ENCODE data around the gene MCU. TPM values are rescaled to one million over a fixed set of nuclear protein-coding genes. Genes with fewer than 3 reads are reported as not detected.

MCU gene
- total and polyA plus RNA-seq, 2 of the 4 experiments (the other 2 are of a cell fraction): 36.2 to 36.7 TPM

- dilution Hi-C loops (cut with HindIII; ENCODE audit: low sequenced_read_pairs, unreplicated experiment) (no loop called here), intact Hi-C loops (cut with micrococcal nuclease) (no loop called here), in situ Hi-C loops (cut with MboI; ENCODE audit: low sequenced_read_pairs) (no loop called here)
- no peak overlapping the region for H4K5ac ChIP-seq (ENCODE audit: low read depth, low read length)
- H2BK120ac ChIP-seq (ENCODE audit: low read depth, low read length): no peak overlapping the region
- H3K79me1 ChIP-seq (ENCODE audit: low read depth in 1 of 2, low read length in 2 of 2): no peaks in the 10 kb centered on the region
- WGBS, 2 experiments (ENCODE audit: extremely low coverage in 2 of 2, insufficient read length in 1 of 2): no CpG with 5 or more reads among the region's 3 CpGs
- H3K18ac ChIP-seq (ENCODE audit: low read depth, low read length): no peak overlapping the region
- no peak overlapping the region for H2AK9ac ChIP-seq (replicated peaks; ENCODE audit: low read depth, low read length, poor library complexity)
- H3K23ac ChIP-seq (ENCODE audit: low read depth, low read length): no peak overlapping the region
- H2BK5ac ChIP-seq (ENCODE audit: low read depth, low read length, poor library complexity, severe bottlenecking): no peak overlapping the region
- H3K36me3 ChIP-seq (ENCODE audit: control insufficient read depth, insufficient read depth, low read length): no peaks in the 10 kb centered on the region
- no peak overlapping the region for H2BK15ac ChIP-seq (ENCODE audit: low read depth, low read length)
- no peak overlapping the region for H4K8ac ChIP-seq (ENCODE audit: low read depth in 2 of 2, low read length in 2 of 2)
- H3K27me3 ChIP-seq (ENCODE audit: control insufficient read depth, insufficient read depth, low read length): no peaks in the 10 kb centered on the region
- H2BK20ac ChIP-seq (ENCODE audit: low read depth, low read length): no peak overlapping the region
- no peak overlapping the region for H3K27ac ChIP-seq (ENCODE audit: insufficient read depth, low read length)
- no peak overlapping the region for H4K91ac ChIP-seq (ENCODE audit: insufficient read depth, low read depth, low read length)
- no TSS peak for BruUV-seq (replicated peaks)
- 0 out of 2 replicates have a peak, but pooled peaks cover 3% of the 10 kb centered on the region for H3K9me1 ChIP-seq (ENCODE audit: insufficient read depth, low read length)
- H2AK5ac ChIP-seq (ENCODE audit: low read depth, low read length): no peak overlapping the region
- H3K4me1 ChIP-seq (ENCODE audit: control insufficient read depth, insufficient read depth, low read length): no peaks in the 10 kb centered on the region
- ATAC-seq (ENCODE audit: low read depth) (no peak), DNase-seq (no peak)
- CTCF ChIA-PET: no interaction called here
- H3K9me3 ChIP-seq (ENCODE audit: control insufficient read depth, insufficient read depth, low read length): no peaks in the 10 kb centered on the region
- no peak overlapping the region for H2AFZ ChIP-seq (replicated peaks; ENCODE audit: low read length, poor library complexity)
- no peak overlapping the region for H3K56ac ChIP-seq (ENCODE audit: extremely low read depth, insufficient read depth, low read length)
- POLR2A ChIA-PET (ENCODE audit: unreplicated experiment): no interaction called here
- H3K4me3 ChIP-seq (ENCODE audit: insufficient read depth, low read depth, low read length): no peak overlapping the region
- H3K4me2 ChIP-seq (ENCODE audit: low read depth, low read length): no peak overlapping the region
- H3K14ac ChIP-seq (replicated peaks; ENCODE audit: low read depth, low read length): no peak overlapping the region
- H3K4ac ChIP-seq (ENCODE audit: low read depth, low read length): no peak overlapping the region
- no peak for TF ChIP-seq MXI1 (IDR thresholded peaks at IDR 0.05; ENCODE audit: borderline replicate concordance, low read depth, low read length)
- no peak for TF ChIP-seq ELK1 (IDR thresholded peaks at IDR 0.05; ENCODE audit: borderline replicate concordance, low read depth, low read length)
- TF ChIP-seq CHD1 (IDR thresholded peaks at IDR 0.05; ENCODE audit: low read depth, low read length): no peak
- TF ChIP-seq NFE2L2 (IDR thresholded peaks at IDR 0.05; ENCODE audit: low read depth, low read length): no peak
- no peaks in the 10 kb centered on the region for H4K20me1 ChIP-seq (ENCODE audit: insufficient read depth, low read length)
- no peak overlapping the region for H3K9ac ChIP-seq (ENCODE audit: low read depth, low read length)
Measured at GRCh38 chr10:72654720-72655119, 37.2 kb upstream of the MCU start.

Measured in IMR-90 (cell line).